Measurements from ENCODE around the gene ARPC2. TPM values are rescaled to one million over a fixed set of nuclear protein-coding genes. Genes with fewer than 3 reads are reported as not detected.
"Not testable (repeated sequence)": the region's sequence is repeated elsewhere in the genome, so short reads cannot be mapped to it uniquely, and the experiment has no call there.

The ARPC2 gene
- 515 and 516 TPM in 2 replicates for total RNA-seq

GRCh38 chr2:218216674-218217359, at the start of gene ARPC2:
Gene ARPC2 (plus strand): TSS chr2:218217189. CDS start chr2:218217471, 282 bp downstream.
- intact Hi-C loops (cut with micrococcal nuclease): loop anchor here (1.0 to 5.0 kb wide), 7 partner anchors 30 to 1172 kb away; partner anchors contain the start of genes AAMP, CNOT9, CNPPD1 and CTDSP1
- peaks cover 44% of the 10 kb centered on the region for H3K36me3 Mint-ChIP-seq (ENCODE audit: low read depth)
- H3K27me3 Mint-ChIP-seq: peaks cover 4% of the 10 kb centered on the region
- H3K27ac Mint-ChIP-seq: peak within 1 kb of the TSS; percentile 94
- peak within 1 kb of the TSS; percentile 89 for H3K4me3 Mint-ChIP-seq
- no peaks in the 10 kb centered on the region for H3K9me3 Mint-ChIP-seq
- H3K4me1 Mint-ChIP-seq: peaks cover 37% of the 10 kb centered on the region
- DNase-seq: peak; percentile 99

- Mint-ChIP-seq H3K4me3 (no peak overlapping the region), H3K27ac (no peak overlapping the region), H3K36me3 (ENCODE audit: low read depth) (no peaks in the 10 kb centered on the region), H3K9me3 (no peaks in the 10 kb centered on the region), H3K27me3 (peaks cover 35% of the 10 kb centered on the region), H3K4me1 (peaks cover 27% of the 10 kb centered on the region)
- intact Hi-C loops (cut with micrococcal nuclease): no loop called here
- no peak for DNase-seq
These were observed 49.0 kb upstream of the ARPC2 start for GRCh38 chr2:218168016-218168415.

- Mint-ChIP-seq H3K36me3 (ENCODE audit: low read depth) (no peaks in the 10 kb centered on the region), H3K9me3 (no peaks in the 10 kb centered on the region), H3K4me1 (peaks cover 27% of the 10 kb centered on the region), H3K27ac (no peak overlapping the region), H3K4me3 (no peak overlapping the region), H3K27me3 (peaks cover 34% of the 10 kb centered on the region)
- intact Hi-C loops (cut with micrococcal nuclease): no loop called here
- DNase-seq: peak; percentile 88
These were observed 48.1 kb upstream of the ARPC2 start for GRCh38 chr2:218168635-218169462.

GRCh38 chr2:218169757-218170546, 47.0 kb upstream of the ARPC2 start:
- no peak overlapping the region for H3K4me3 Mint-ChIP-seq
- no peaks in the 10 kb centered on the region for H3K36me3 Mint-ChIP-seq (ENCODE audit: low read depth)
- H3K27me3 Mint-ChIP-seq: peaks cover 27% of the 10 kb centered on the region
- H3K4me1 Mint-ChIP-seq: peaks cover 27% of the 10 kb centered on the region
- H3K27ac Mint-ChIP-seq: no peak overlapping the region
- intact Hi-C loops (cut with micrococcal nuclease): no loop called here
- no peaks in the 10 kb centered on the region for H3K9me3 Mint-ChIP-seq
- DNase-seq: no peak

GRCh38 chr2:218171744-218172143, 45.2 kb upstream of the ARPC2 start:
- intact Hi-C loops (cut with micrococcal nuclease); H3K9me3 Mint-ChIP-seq; H3K36me3 Mint-ChIP-seq (ENCODE audit: low read depth); DNase-seq; H3K4me3 Mint-ChIP-seq; H3K27ac Mint-ChIP-seq: not testable (repeated sequence)
- peaks cover 20% of the 10 kb centered on the region for H3K27me3 Mint-ChIP-seq
- peaks cover 23% of the 10 kb centered on the region for H3K4me1 Mint-ChIP-seq

GRCh38 chr2:218172845-218173244, 44.1 kb upstream of the ARPC2 start:
- no peak for DNase-seq
- H3K27ac Mint-ChIP-seq: no peak overlapping the region
- H3K27me3 Mint-ChIP-seq: peaks cover 20% of the 10 kb centered on the region
- H3K36me3 Mint-ChIP-seq (ENCODE audit: low read depth): no peaks in the 10 kb centered on the region
- H3K9me3 Mint-ChIP-seq: no peaks in the 10 kb centered on the region
- H3K4me3 Mint-ChIP-seq: no peak overlapping the region
- peaks cover 13% of the 10 kb centered on the region for H3K4me1 Mint-ChIP-seq
- intact Hi-C loops (cut with micrococcal nuclease): no loop called here

GRCh38 chr2:218179782-218180181, 37.2 kb upstream of the ARPC2 start:
- no peak overlapping the region for H3K27ac Mint-ChIP-seq
- H3K36me3 Mint-ChIP-seq (ENCODE audit: low read depth): no peaks in the 10 kb centered on the region
- no peaks in the 10 kb centered on the region for H3K4me1 Mint-ChIP-seq
- H3K9me3 Mint-ChIP-seq: no peaks in the 10 kb centered on the region
- intact Hi-C loops (cut with micrococcal nuclease): no loop called here
- H3K27me3 Mint-ChIP-seq: peaks cover 24% of the 10 kb centered on the region
- H3K4me3 Mint-ChIP-seq: no peak overlapping the region
- no peak for DNase-seq

- Mint-ChIP-seq H3K27me3 (peaks cover 27% of the 10 kb centered on the region), H3K4me3 (no peak overlapping the region), H3K4me1 (no peaks in the 10 kb centered on the region), H3K9me3 (no peaks in the 10 kb centered on the region), H3K36me3 (ENCODE audit: low read depth) (no peaks in the 10 kb centered on the region), H3K27ac (no peak overlapping the region)
- DNase-seq: no peak
- intact Hi-C loops (cut with micrococcal nuclease): no loop called here
These were observed 36.4 kb upstream of the ARPC2 start for GRCh38 chr2:218180467-218181114.

GRCh38 chr2:218184331-218184730, 32.7 kb upstream of the ARPC2 start:
- H3K4me3 Mint-ChIP-seq: no peak overlapping the region
- peaks cover 8% of the 10 kb centered on the region for H3K4me1 Mint-ChIP-seq
- no peak overlapping the region for H3K27ac Mint-ChIP-seq
- H3K27me3 Mint-ChIP-seq: peaks cover 19% of the 10 kb centered on the region
- no peaks in the 10 kb centered on the region for H3K9me3 Mint-ChIP-seq
- DNase-seq: no peak
- intact Hi-C loops (cut with micrococcal nuclease): no loop called here
- H3K36me3 Mint-ChIP-seq (ENCODE audit: low read depth): no peaks in the 10 kb centered on the region

GRCh38 chr2:218186355-218186766, 30.6 kb upstream of the ARPC2 start:
- peak; percentile 90 for DNase-seq
- intact Hi-C loops (cut with micrococcal nuclease): loop anchor here (1.0 to 5.0 kb wide), 6 partner anchors 30 to 211 kb away; partner anchors contain the start of genes AAMP, ARPC2, CATIP and CTDSP1
- Mint-ChIP-seq H3K36me3 (ENCODE audit: low read depth) (no peaks in the 10 kb centered on the region), H3K4me1 (peaks cover 8% of the 10 kb centered on the region), H3K27me3 (peaks cover 13% of the 10 kb centered on the region), H3K4me3 (no peak overlapping the region), H3K9me3 (no peaks in the 10 kb centered on the region), H3K27ac (no peak overlapping the region)

GRCh38 chr2:218186876-218187275, 30.1 kb upstream of the ARPC2 start:
- Mint-ChIP-seq H3K4me3 (no peak overlapping the region), H3K9me3 (no peaks in the 10 kb centered on the region), H3K4me1 (peaks cover 8% of the 10 kb centered on the region), H3K36me3 (ENCODE audit: low read depth) (no peaks in the 10 kb centered on the region), H3K27ac (no peak overlapping the region), H3K27me3 (peaks cover 13% of the 10 kb centered on the region)
- no peak for DNase-seq
- intact Hi-C loops (cut with micrococcal nuclease): loop anchor here (1.0 to 5.0 kb wide), 6 partner anchors 30 to 210 kb away; partner anchors contain the start of genes AAMP, ARPC2, CATIP and CTDSP1

GRCh38 chr2:218187296-218188015, 29.5 kb upstream of the ARPC2 start:
- Mint-ChIP-seq H3K27me3 (peaks cover 13% of the 10 kb centered on the region), H3K4me1 (peaks cover 8% of the 10 kb centered on the region), H3K4me3 (no peak overlapping the region), H3K27ac (no peak overlapping the region), H3K9me3 (no peaks in the 10 kb centered on the region), H3K36me3 (ENCODE audit: low read depth) (no peaks in the 10 kb centered on the region)
- no peak for DNase-seq
- intact Hi-C loops (cut with micrococcal nuclease): loop anchor here (2.0 to 5.0 kb wide), 3 partner anchors 29 to 210 kb away; partner anchors contain the start of genes ARPC2, CATIP and CTDSP1

Data from activated CD4-positive, alpha-beta T cell treated with anti-CD3 and anti-CD28 coated beads, Interleukin-2, amount 10 ng/mL, durations not matched to agents 24 days and 14 days (primary cell).